Pancreas (tissue), 10 donors: ENCODE data around the gene FBLN7. TPM values are rescaled to one million over a fixed set of nuclear protein-coding genes. Genes with fewer than 3 reads are reported as not detected.

Experiments
- ATAC-seq, 4 donors: fragments of 200-7000 bp; cut with Tn5 transposase; one replicate each; pipeline versions ENCODE4 v1.8.0 to v1.9.1; 2020; ENCODE audit warnings: mild to moderate bottlenecking in 4 of 4, moderate library complexity in 4 of 4
- DNase-seq, 6 donors: peaks; one replicate each; pipeline ENCODE4 v3.0.0-alpha.2; 2020
- FAIRE-seq: peaks from 2 replicates; lab custom pipeline; 2012; peaks lifted over from hg19 to GRCh38; lab: Jason Lieb, UNC
- H3K27ac ChIP-seq, 4 donors: fragments of 200-600 bp; sonication (generic); 1 replicate in 3 of 4; 2 replicates in 1 of 4; pipeline versions ENCODE4 v1.5.0 to v1.8.0; 2020
- H3K27me3 ChIP-seq, 4 donors: fragments of 200-600 bp; one replicate each; pipeline ENCODE4 v1.8.0; 2021
- H3K36me3 ChIP-seq, 3 donors: fragments of 200-600 bp; sonication (generic) in 1 of 3; one replicate each; pipeline versions ENCODE4 v1.5.0 to v1.8.0; 2020 to 2021
- H3K4me1 ChIP-seq, 3 donors: fragments of 200-600 bp; one replicate each; pipeline ENCODE4 v1.8.0; 2021
- H3K4me3 ChIP-seq, 4 donors: fragments of 200-600 bp; sonication (generic) in 2 of 4; one replicate each; pipeline versions ENCODE4 v1.5.0 to v1.8.0; 2020 to 2021
- H3K9me3 ChIP-seq, 4 donors: fragments of 200-600 bp; one replicate each; pipeline ENCODE4 v1.8.0; 2021
- CTCF ChIP-seq, 4 donors: fragments of 200-600 bp; sonication (generic) in 3 of 4; IDR thresholded peaks; one replicate each; pipeline versions ENCODE4 v1.5.0 to v1.8.0; 2021; ENCODE audit warnings: antibody characterized with exemption in 4 of 4
- WGBS, 2 donors: extraction: QIAGEN DNeasy Blood & Tissue Kit; methylation state at CpG; one replicate each; pipeline ENCODE4 v1.1.7; 2013; 5-methylcytosine and 5-hydroxymethylcytosine counted together
- intact Hi-C, 3 donors: fragments of 100-400 bp; cut with DNase I; formaldehyde crosslinking; loops; one replicate each; pipeline versions ENCODE4 v1.11.1 to v1.14.2; 2022
- polyA plus RNA-seq, 2 donors: library from polyadenylated mRNA; stranded (reverse); fragments of 200-250 nt; gene quantifications; one replicate each; pipeline ENCODE4 v1.2.3, GENCODE V29; 2013
- total RNA-seq, 6 donors: library from RNA; stranded (reverse); fragmentation: NEBNext Ultra II Directional in 4 of 6; extraction: Animal tissue kit (Norgen Biotek cat#: 25700) in 4 of 6; gene quantifications; one replicate each; pipeline versions ENCODE4 v1.2.1 to v1.2.4, GENCODE V29; 2021 to 2023
- donor health status: healthy with polysubstance abuse.
- donor health status: DM: no; HTN: no; CAD: no; lungs with moderate emphysema.
- donor health status: DM: no; HTN: no; CAD: no.
- donor health status: control.
- donor health status: control.
- donor health status: Bipolar disorder and iron deficiency.
- donor health status: DM: yes; HTN: yes; CAD: no.
- donor health status: DM: no; HTN: no; CAD: no.
- donor health status: DM: no; HTN: no; CAD: no.
- donor health status: DM: yes; HTN: yes; CAD: no.

The FBLN7 gene
- total and polyA plus RNA-seq, 8 donors: 0.51 to 2.8 (median 0.83) TPM

DNA sequence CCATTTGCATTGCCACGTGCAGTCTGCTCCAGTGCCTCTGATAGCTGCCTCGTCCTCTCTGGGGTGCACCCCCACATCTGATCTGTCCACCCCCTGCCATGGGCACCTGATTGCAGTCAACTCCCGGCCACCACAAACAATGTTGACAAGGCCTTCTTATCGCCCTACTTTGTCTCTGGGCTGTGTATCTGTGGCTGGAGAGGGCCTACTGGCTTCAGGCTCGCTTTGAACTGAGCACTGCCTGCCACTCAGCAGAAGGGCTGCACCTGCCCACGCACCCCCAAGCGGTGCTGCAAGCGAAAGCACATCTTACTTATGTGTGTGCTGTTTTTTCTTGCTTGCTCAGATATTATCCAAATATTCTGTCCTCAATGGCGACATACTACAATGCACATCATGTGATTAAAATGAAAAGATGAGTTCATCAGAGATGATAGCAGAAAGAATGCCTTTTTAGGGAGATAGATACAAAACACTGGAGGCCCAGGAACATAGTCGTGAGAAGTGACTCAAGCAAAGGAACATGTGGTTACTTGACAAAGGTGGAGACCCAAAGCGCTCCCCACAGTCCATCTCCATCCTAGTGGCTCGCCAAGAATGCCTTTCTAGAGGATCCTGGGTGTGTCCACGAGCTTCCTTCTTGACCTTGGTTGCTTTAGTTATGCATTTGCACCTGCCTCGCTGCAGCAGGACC is 28.8 kb downstream of the FBLN7 start:
- no peak for TF ChIP-seq CTCF (IDR thresholded peaks at IDR 0.05)
- FAIRE-seq (no peak), ATAC-seq (no peak), DNase-seq (no peak)
- Histone ChIP-seq H3K27me3 (no peaks in the 10 kb centered on the region), H3K9me3 (no peaks in the 10 kb centered on the region), H3K4me3 (no peak overlapping the region), H3K36me3 (no peaks in the 10 kb centered on the region), H3K4me1 (no peaks in the 10 kb centered on the region), H3K27ac (no peak overlapping the region)
- intact Hi-C loops: no loop called here
- 58 to 69% methylated on average over 14 of the region's 14 CpGs for WGBS, 2 donors

GRCh38 chr2:112168422-112169124 is 30.4 kb downstream of the FBLN7 start:
- Histone ChIP-seq H3K9me3 (no peaks in the 10 kb centered on the region), H3K27me3 (no peaks in the 10 kb centered on the region), H3K4me1 (no peaks in the 10 kb centered on the region), H3K27ac (no peak overlapping the region), H3K4me3 (no peak overlapping the region), H3K36me3 (no peaks in the 10 kb centered on the region)
- TF ChIP-seq CTCF (IDR thresholded peaks at IDR 0.05): no peak
- WGBS, 2 donors: 82 to 83% methylated on average over 10 of the region's 10 CpGs
- DNase-seq (no peak), ATAC-seq (no peak), FAIRE-seq (no peak)
- intact Hi-C loops: no loop called here

DNA sequence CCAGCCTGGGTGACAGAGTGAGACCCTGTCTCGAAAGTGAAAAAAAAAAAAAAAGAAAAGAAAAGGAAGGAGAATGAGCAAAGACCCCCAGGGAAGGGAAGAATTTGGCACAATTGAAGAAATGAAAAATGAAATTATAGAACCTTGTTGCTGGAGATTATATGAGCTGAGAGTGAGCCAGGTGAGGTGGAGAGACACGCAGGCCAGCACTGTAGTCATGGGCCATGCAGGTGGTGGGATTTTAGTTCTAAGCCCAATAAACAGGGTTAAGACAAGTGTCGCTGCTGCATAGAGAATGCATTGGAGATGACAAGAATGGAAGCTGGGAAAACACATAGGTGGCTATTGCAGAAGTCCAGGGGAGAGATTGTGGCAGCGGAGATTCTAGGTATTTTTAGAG is 32.3 kb downstream of the FBLN7 start:
- no peak for TF ChIP-seq CTCF (IDR thresholded peaks at IDR 0.05)
- Histone ChIP-seq H3K9me3 (no peaks in the 10 kb centered on the region), H3K36me3 (no peaks in the 10 kb centered on the region), H3K27me3 (no peaks in the 10 kb centered on the region), H3K4me3 (no peak overlapping the region), H3K4me1 (no peaks in the 10 kb centered on the region), H3K27ac (no peak overlapping the region)
- 93 to 95% methylated on average over 4 of the region's 4 CpGs for WGBS, 2 donors
- DNase-seq (no peak), ATAC-seq (no peak), FAIRE-seq (no peak)
- intact Hi-C loops: no loop called here

DNA sequence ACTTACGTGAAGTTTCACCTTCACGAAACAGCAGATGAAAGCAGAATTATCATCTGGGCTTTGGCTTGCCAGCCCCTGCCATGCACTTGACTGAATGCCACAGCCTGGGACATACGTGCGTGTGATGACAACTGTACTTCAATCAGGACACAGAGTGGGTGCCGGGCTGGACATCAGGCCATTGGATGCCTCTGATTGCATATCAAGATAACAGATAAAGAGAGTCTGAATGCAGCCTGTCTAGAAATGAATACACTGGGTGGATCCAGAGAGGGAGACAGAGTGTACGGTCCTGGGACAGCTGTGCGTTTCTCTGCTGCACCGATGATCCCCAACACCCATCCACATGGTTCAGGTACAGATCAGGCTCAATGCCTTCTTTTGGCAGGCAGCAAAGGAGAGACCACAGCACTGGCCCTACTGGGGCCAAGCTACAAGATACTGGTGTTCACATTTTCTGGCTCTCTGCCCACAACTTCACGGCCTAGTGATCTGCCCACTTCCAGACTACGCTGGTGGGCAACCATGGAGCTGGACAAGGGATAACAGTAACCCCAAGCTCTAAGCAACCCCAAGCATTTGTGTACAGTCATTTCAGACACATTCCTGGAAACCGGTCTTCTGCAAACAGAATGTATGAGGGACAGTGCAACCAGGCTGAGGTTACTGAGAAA is 35.6 kb downstream of the FBLN7 start:
- 91 to 93% methylated on average over 11 of the region's 11 CpGs for WGBS, 2 donors
- no peak overlapping the region for H3K4me3 ChIP-seq
- H3K4me1 ChIP-seq: no peaks in the 10 kb centered on the region
- ATAC-seq (no peak), FAIRE-seq (no peak), DNase-seq (no peak)
- no peaks in the 10 kb centered on the region for H3K27me3 ChIP-seq
- TF ChIP-seq CTCF (IDR thresholded peaks at IDR 0.05): no peak
- no peaks in the 10 kb centered on the region for H3K9me3 ChIP-seq
- intact Hi-C loops: no loop called here
- H3K36me3 ChIP-seq: no peaks in the 10 kb centered on the region
- no peak overlapping the region for H3K27ac ChIP-seq
